Measurements from ENCODE around the gene CERS2. TPM values are rescaled to one million over a fixed set of nuclear protein-coding genes. Genes with fewer than 3 reads are reported as not detected.

CERS2 gene
- 95.5 and 106 TPM in 2 replicates for total RNA-seq

- DNase-seq (peak; percentile 68), ATAC-seq (ENCODE audit: low read depth) (peak; percentile 53)
- TF ChIP-seq CTCF (IDR thresholded peaks at IDR 0.05): no peak
- ChIA-PET POLR2A (interaction anchor here (0.6 to 2.1 kb wide), 10 partner anchors 12 to 411 kb away, joined by 3 to 9 read pairs (median 5); partner anchors contain the start of genes CTSS, GABPB2, MCL1 and MINDY1), CTCF (interaction anchor here (1.1 to 1.8 kb wide), 2 partner anchors 21 to 44 kb away, joined by 3 to 7 read pairs; no protein-coding TSS in a partner anchor)
- intact Hi-C loops (cut with micrococcal nuclease): loop anchor here (1.0 to 10.0 kb wide), 4 partner anchors 48 to 740 kb away; partner anchors contain the start of genes ANP32E, ARNT, SETDB1 and TARS2
- peaks cover 69% of the 10 kb centered on the region for H3K4me1 Mint-ChIP-seq
- no peaks in the 10 kb centered on the region for H3K9me3 Mint-ChIP-seq
- no peaks in the 10 kb centered on the region for H3K36me3 Mint-ChIP-seq (ENCODE audit: low read depth)
- H3K27me3 Mint-ChIP-seq: no peaks in the 10 kb centered on the region
- peak within 1 kb of the TSS; percentile 85 for H3K27ac Mint-ChIP-seq
- H3K4me3 Mint-ChIP-seq: peak within 1 kb of the TSS; percentile 83
These were observed at the start of gene CERS2 for GRCh38 chr1:150974580-150975478. Gene CERS2 (minus strand): TSS chr1:150974835. CDS start chr1:150969090, 5,745 bp downstream.

- intact Hi-C loops (cut with micrococcal nuclease): no loop called here
- ChIA-PET CTCF (no interaction called here), POLR2A (no interaction called here)
- H3K36me3 Mint-ChIP-seq (ENCODE audit: low read depth): peaks cover 25% of the 10 kb centered on the region
- H3K27ac Mint-ChIP-seq: no peak overlapping the region
- TF ChIP-seq CTCF (IDR thresholded peaks at IDR 0.05): no peak
- H3K9me3 Mint-ChIP-seq: no peaks in the 10 kb centered on the region
- H3K4me1 Mint-ChIP-seq: peaks cover 26% of the 10 kb centered on the region
- no peaks in the 10 kb centered on the region for H3K27me3 Mint-ChIP-seq
- no peak overlapping the region for H3K4me3 Mint-ChIP-seq
- ATAC-seq (ENCODE audit: low read depth): no peak
- no peak for DNase-seq
These were observed 38.9 kb upstream of the CERS2 start for GRCh38 chr1:151013518-151013917.

DNA sequence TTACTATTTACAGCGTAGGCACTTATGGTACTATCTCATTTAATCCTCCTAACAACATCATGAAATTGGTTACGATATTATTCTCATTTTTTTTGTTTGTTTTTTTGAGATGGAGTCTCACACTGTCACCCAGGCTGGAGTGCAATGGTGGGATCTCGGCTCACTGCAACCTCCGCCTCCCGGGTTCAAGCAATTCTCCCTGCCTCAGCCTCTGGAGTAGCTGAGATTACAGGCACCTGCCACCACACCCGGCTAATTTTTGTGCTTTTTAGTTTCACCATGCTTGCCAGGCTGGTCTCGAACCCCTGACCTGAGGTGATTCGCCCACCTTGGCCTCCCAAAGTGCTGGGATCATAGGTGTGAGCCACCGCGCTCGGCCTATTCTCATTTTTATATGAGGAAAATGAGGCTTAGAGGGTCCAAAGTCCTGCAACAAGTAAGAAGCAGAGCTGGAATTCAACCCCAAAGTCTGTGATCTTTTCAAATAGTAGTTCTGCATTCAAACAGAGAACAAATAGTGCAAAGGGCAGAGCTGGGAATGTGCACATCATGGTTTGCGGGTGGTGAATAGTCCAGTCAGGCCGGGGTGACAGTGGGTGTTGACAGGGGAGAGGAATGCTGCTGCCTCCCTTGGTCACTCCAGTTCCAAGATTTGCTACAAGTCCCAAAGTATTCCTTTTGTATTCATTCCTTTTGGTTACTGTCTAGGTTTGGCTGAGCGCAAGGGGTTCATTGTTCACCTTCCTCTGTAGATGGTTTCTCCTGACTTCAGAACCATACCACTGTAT is 38.2 kb upstream of the CERS2 start:
- no peak for TF ChIP-seq CTCF (IDR thresholded peaks at IDR 0.05)
- ChIA-PET POLR2A (no interaction called here), CTCF (interaction anchor here (1.2 kb wide), 1 partner anchor 12 kb away, joined by 4 read pairs; no protein-coding TSS in a partner anchor)
- Mint-ChIP-seq H3K27ac (no peak overlapping the region), H3K4me3 (no peak overlapping the region), H3K27me3 (no peaks in the 10 kb centered on the region), H3K9me3 (no peaks in the 10 kb centered on the region), H3K4me1 (peaks cover 31% of the 10 kb centered on the region), H3K36me3 (ENCODE audit: low read depth) (peaks cover 22% of the 10 kb centered on the region)
- intact Hi-C loops (cut with micrococcal nuclease): no loop called here
- DNase-seq: no peak
- no peak for ATAC-seq (ENCODE audit: low read depth)

- intact Hi-C loops (cut with micrococcal nuclease): no loop called here
- Mint-ChIP-seq H3K27me3 (no peaks in the 10 kb centered on the region), H3K9me3 (no peaks in the 10 kb centered on the region), H3K27ac (no peak overlapping the region), H3K4me3 (no peak overlapping the region), H3K36me3 (ENCODE audit: low read depth) (peaks cover 19% of the 10 kb centered on the region), H3K4me1 (peaks cover 46% of the 10 kb centered on the region)
- no peak for ATAC-seq (ENCODE audit: low read depth)
- TF ChIP-seq CTCF (IDR thresholded peaks at IDR 0.05): no peak
- no peak for DNase-seq
- CTCF ChIA-PET: interaction anchor here (1.2 kb wide), 1 partner anchor 13 kb away, joined by 4 read pairs; no protein-coding TSS in a partner anchor
- POLR2A ChIA-PET: no interaction called here
These were observed 36.7 kb upstream of the CERS2 start for GRCh38 chr1:151011154-151011850.

Data from activated B cell treated with CpG ODN at 0.5 μM for 24 hours (primary cell).